SK-N-SH treated with all-trans-retinoic acid at 6 μM for 48 hours (cell line): ENCODE data around the gene HHIPL1.

Source experiments
- BACH2 ChIP-seq: fragments of 250-450 bp; sonication (Bioruptor Pico); IDR thresholded peaks from 2 replicates; pipeline ENCODE4 v1.9.0; 2021; ENCODE audit warnings: mild to moderate bottlenecking, borderline replicate concordance
- RARB ChIP-seq: fragments of 250-450 bp; sonication (Bioruptor Pico); IDR thresholded peaks from 2 replicates; pipeline ENCODE4 v1.8.0; 2021; ENCODE audit warnings: mild to moderate bottlenecking, moderate library complexity
- ZC3H10 ChIP-seq: fragments of 250-450 bp; sonication (Bioruptor Pico); IDR thresholded peaks from 2 replicates; pipeline ENCODE4 v1.5.1; 2021; ENCODE audit warnings: mild to moderate bottlenecking, moderate library complexity
- TF ChIP-seq, protein P1 (sequence below): fragments of 250-450 bp; sonication (Bioruptor Pico); IDR thresholded peaks from 2 replicates; pipeline ENCODE4 v1.8.0; 2020; ENCODE audit warnings: mild to moderate bottlenecking, moderate library complexity, borderline replicate concordance

DNA sequence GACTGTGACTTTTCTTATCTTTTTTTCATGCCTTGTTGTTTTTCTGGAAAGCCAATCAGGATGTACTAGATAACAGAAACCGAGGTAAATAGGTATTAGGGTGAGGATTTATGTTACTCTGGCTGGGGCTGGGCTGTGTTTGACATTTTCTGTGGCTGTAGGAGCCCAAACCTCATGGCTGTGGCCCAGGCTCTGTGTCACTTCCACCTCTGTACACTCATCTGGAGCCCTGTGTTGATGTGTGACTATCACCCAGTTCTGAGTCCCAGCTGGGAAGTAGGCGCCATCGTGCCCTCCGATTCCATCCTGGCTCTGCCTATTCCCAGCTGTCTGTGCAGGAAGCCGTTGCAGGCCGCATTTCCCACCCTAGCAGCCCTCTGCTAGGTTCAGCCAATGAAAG lies 1.6 kb upstream of the HHIPL1 start:
- TF ChIP-seq BACH2 (CRISPR knock-in tag) (no peak), ZC3H10 (no peak), RARB (CRISPR knock-in tag) (no peak)
- TF ChIP-seq, protein P1, sequence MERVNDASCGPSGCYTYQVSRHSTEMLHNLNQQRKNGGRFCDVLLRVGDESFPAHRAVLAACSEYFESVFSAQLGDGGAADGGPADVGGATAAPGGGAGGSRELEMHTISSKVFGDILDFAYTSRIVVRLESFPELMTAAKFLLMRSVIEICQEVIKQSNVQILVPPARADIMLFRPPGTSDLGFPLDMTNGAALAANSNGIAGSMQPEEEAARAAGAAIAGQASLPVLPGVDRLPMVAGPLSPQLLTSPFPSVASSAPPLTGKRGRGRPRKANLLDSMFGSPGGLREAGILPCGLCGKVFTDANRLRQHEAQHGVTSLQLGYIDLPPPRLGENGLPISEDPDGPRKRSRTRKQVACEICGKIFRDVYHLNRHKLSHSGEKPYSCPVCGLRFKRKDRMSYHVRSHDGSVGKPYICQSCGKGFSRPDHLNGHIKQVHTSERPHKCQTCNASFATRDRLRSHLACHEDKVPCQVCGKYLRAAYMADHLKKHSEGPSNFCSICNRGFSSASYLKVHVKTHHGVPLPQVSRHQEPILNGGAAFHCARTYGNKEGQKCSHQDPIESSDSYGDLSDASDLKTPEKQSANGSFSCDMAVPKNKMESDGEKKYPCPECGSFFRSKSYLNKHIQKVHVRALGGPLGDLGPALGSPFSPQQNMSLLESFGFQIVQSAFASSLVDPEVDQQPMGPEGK (CRISPR knock-in tag), result no peak
